Thoracic aorta (tissue), 2 donors: ENCODE data around the gene NARF. TPM values are rescaled to one million over a fixed set of nuclear protein-coding genes. Genes with fewer than 3 reads are reported as not detected.
A peak's percentile ranks its signal among the peaks of the same experiment; 100 is the strongest.

Experiments used
- ATAC-seq: fragments of 150-250 bp; one replicate; pipeline ENCODE4 v1.8.0; 2017; ENCODE audit warnings: low read depth; ENCODE audit not compliant: insufficient number of reproducible peaks, low FRiP score
- DNase-seq: peaks from one replicate; pipeline ENCODE4 v3.0.0-alpha.2; 2020; ENCODE audit warnings: low spot score
- H3K27ac ChIP-seq, 2 donors: fragments of 200-600 bp; sonication (generic); 1 replicate in 1 of 2; 2 replicates in 1 of 2; pipeline ENCODE4 v1.5.1; 2016; ENCODE audit warnings: mild to moderate bottlenecking in 2 of 2, moderate library complexity in 2 of 2
- H3K27me3 ChIP-seq: fragments of 200-600 bp; sonication (generic); replicated peaks from 2 replicates; pipeline ENCODE4 v1.6.0; 2016; ENCODE audit warnings: mild to moderate bottlenecking; ENCODE audit not compliant: insufficient read depth
- H3K36me3 ChIP-seq: fragments of 200-600 bp; sonication (generic); one replicate; pipeline ENCODE4 v1.5.1; 2016
- H3K4me1 ChIP-seq, 2 donors: fragments of 200-600 bp; sonication (generic); 1 replicate in 1 of 2; 2 replicates in 1 of 2; pipeline versions ENCODE4 v1.5.1 to v1.6.0; 2016; ENCODE audit warnings: low read depth in 2 of 2, mild to moderate bottlenecking in 1 of 2; ENCODE audit not compliant: control insufficient read depth in 1 of 2
- H3K4me3 ChIP-seq: fragments of 200-600 bp; sonication (generic); 2 replicates; pipeline ENCODE4 v1.5.1; 2016; ENCODE audit warnings: mild to moderate bottlenecking
- H3K9me3 ChIP-seq: fragments of 200-600 bp; sonication (generic); 2 replicates; pipeline ENCODE4 v1.5.1; 2016
- CTCF ChIP-seq: fragments of 200-600 bp; sonication (generic); IDR thresholded peaks from one replicate; pipeline ENCODE4 v1.5.1; 2019; ENCODE audit warnings: antibody characterized with exemption
- total RNA-seq, 2 donors: library from RNA; depleted of rRNA; stranded (reverse); fragments of >200 nt; gene quantifications; one replicate each; pipeline versions ENCODE4 v1.1.0 to v1.2.3, GENCODE V29; 2016

Gene NARF
- total RNA-seq, 2 donors from 2014 or later: 77.0 to 86.8 TPM

- no peak for ATAC-seq
- H3K4me1 ChIP-seq: peaks cover 7 to 50% of the 10 kb centered on the region in 2 donors
- no peak for DNase-seq
These were observed 34.2 kb downstream of the NARF start for GRCh38 chr17:82492643-82493225.

GRCh38 chr17:82493226-82493781 is 34.8 kb downstream of the NARF start:
- DNase-seq (no peak), ATAC-seq (no peak)
- Histone ChIP-seq H3K9me3 (no peaks in the 10 kb centered on the region), H3K4me3 (no peak overlapping the region), H3K4me1 (peaks cover 7 to 44% of the 10 kb centered on the region in 2 donors), H3K36me3 (no peaks in the 10 kb centered on the region), H3K27ac (peak overlapping the region; percentile 65 to 75), H3K27me3 (no peaks in the 10 kb centered on the region)
- TF ChIP-seq CTCF: no peak

More at GRCh38 chr17:82492643-82493225, 34.2 kb downstream of the NARF start:
- Histone ChIP-seq H3K27me3 (no peaks in the 10 kb centered on the region), H3K9me3 (no peaks in the 10 kb centered on the region), H3K27ac (peak overlapping the region; percentile 65 to 75), H3K36me3 (peaks cover 3% of the 10 kb centered on the region), H3K4me3 (no peak overlapping the region)
- no peak for TF ChIP-seq CTCF

GRCh38 chr17:82494236-82495055 is 35.9 kb downstream of the NARF start:
- H3K4me1 ChIP-seq: peaks cover 7 to 34% of the 10 kb centered on the region in 2 donors
- H3K36me3 ChIP-seq: no peaks in the 10 kb centered on the region
- H3K9me3 ChIP-seq: no peaks in the 10 kb centered on the region
- ATAC-seq: peak; percentile 59
- peak; percentile 70 for DNase-seq
- H3K27ac ChIP-seq: peak overlapping the region; percentile 64 to 75
- no peak overlapping the region for H3K4me3 ChIP-seq
- TF ChIP-seq CTCF: peak; percentile 80
- H3K27me3 ChIP-seq: no peaks in the 10 kb centered on the region

GRCh38 chr17:82495844-82496528 is 37.4 kb downstream of the NARF start:
- DNase-seq: no peak
- Histone ChIP-seq H3K9me3 (no peaks in the 10 kb centered on the region), H3K4me1 (peaks cover 7 to 26% of the 10 kb centered on the region in 2 donors), H3K36me3 (no peaks in the 10 kb centered on the region), H3K27me3 (no peaks in the 10 kb centered on the region), H3K4me3 (peak overlapping the region; percentile 94), H3K27ac (peak overlapping the region; percentile 81 to 84)
- no peak for TF ChIP-seq CTCF
- ATAC-seq: no peak
